A673 (cell line): Measurements from ENCODE around the gene CENPVL3. TPM values are rescaled to one million over a fixed set of nuclear protein-coding genes. Genes with fewer than 3 reads are reported as not detected.

ENCODE experiments used
- BruUV-seq: library from RNA; stranded (reverse); fragments of 400-500 nt; replicated peaks from 2 replicates; lab custom pipeline; 2021; lab: Mats Ljungman, UMichigan
- CTCF ChIA-PET: fragments of 300-600 bp; sonication (Branson Sonifier 250); formaldehyde crosslinking; loops from one replicate; lab custom pipeline; 2022; ENCODE audit warnings: antibody characterized with exemption; lab: Charles Lee
- POLR2A ChIA-PET: fragments of 300-600 bp; sonication (Branson Sonifier 250); formaldehyde crosslinking; loops from one replicate; lab custom pipeline; 2022; ENCODE audit warnings: antibody characterized with exemption; ENCODE audit not compliant: low non-redundant PET; lab: Charles Lee
- DNase-seq: peaks from one replicate; pipeline ENCODE4 v3.0.0-alpha.2; 2015; ENCODE audit warnings: low spot score
- H3K27ac ChIP-seq: fragments of 200-600 bp; sonication (generic); 2 replicates; pipeline ENCODE4 v1.5.1; 2016; ENCODE audit warnings: mixed run types, low read depth, mild to moderate bottlenecking, mixed read lengths, antibody characterized with exemption, low read length; ENCODE audit not compliant: poor library complexity, severe bottlenecking
- H3K27me3 ChIP-seq: fragments of 200-600 bp; sonication (generic); replicated peaks from 2 replicates; pipeline ENCODE4 v1.6.1; 2017; ENCODE audit warnings: mixed run types, low read depth, mild to moderate bottlenecking, mixed read lengths, antibody characterized with exemption, low read length; ENCODE audit not compliant: insufficient read depth, poor library complexity
- H3K36me3 ChIP-seq: fragments of 200-600 bp; sonication (generic); 2 replicates; pipeline ENCODE4 v1.6.1; 2016; ENCODE audit warnings: mixed run types, mild to moderate bottlenecking, mixed read lengths, antibody characterized with exemption, low read length; ENCODE audit not compliant: insufficient read depth, poor library complexity, severe bottlenecking
- H3K4me1 ChIP-seq: fragments of 200-600 bp; sonication (generic); 2 replicates; pipeline ENCODE4 v1.6.1; 2017; ENCODE audit warnings: mixed run types, mild to moderate bottlenecking, mixed read lengths, antibody characterized with exemption, low read length; ENCODE audit not compliant: insufficient read depth, poor library complexity, severe bottlenecking
- H3K4me3 ChIP-seq: fragments of 200-600 bp; sonication (generic); 2 replicates; pipeline ENCODE4 v1.5.1; 2016; ENCODE audit warnings: low read depth, mixed run types, mild to moderate bottlenecking, mixed read lengths, low read length; ENCODE audit not compliant: poor library complexity, severe bottlenecking
- H3K9me3 ChIP-seq: fragments of 200-600 bp; sonication (generic); 2 replicates; pipeline ENCODE4 v1.6.1; 2016; ENCODE audit warnings: mixed run types, low read depth, mild to moderate bottlenecking, mixed read lengths, antibody characterized with exemption, low read length; ENCODE audit not compliant: poor library complexity, severe bottlenecking
- EZH2 ChIP-seq: fragments of 200-600 bp; sonication (generic); IDR thresholded peaks from 2 replicates; pipeline ENCODE4 v1.6.1; 2017; ENCODE audit warnings: borderline replicate concordance, low read depth, mild to moderate bottlenecking, mixed read lengths, antibody characterized with exemption, low read length; ENCODE audit not compliant: poor library complexity, severe bottlenecking
- intact Hi-C: fragments of 100-400 bp; cut with micrococcal nuclease; formaldehyde crosslinking; loops from one replicate; pipeline ENCODE4 v1.10.0; 2022; ENCODE audit not compliant: unreplicated experiment
- total RNA-seq: library from RNA; stranded (reverse); gene quantifications from 2 replicates; pipeline ENCODE4 v1.2.3, GENCODE V29; 2021
- TF ChIP-seq, protein P1 (sequence below): fragments of 300-800, 200-600 bp; sonication (generic); conservative IDR thresholded peaks from 2 replicates; pipeline ENCODE4 v1.5.1; 2017; ENCODE audit warnings: low read depth, mild to moderate bottlenecking, antibody characterized with exemption, low read length, moderate library complexity, mixed read lengths

The CENPVL3 gene
- total RNA-seq, 1 experiment from 2014 or later: 20.8 TPM

DNA sequence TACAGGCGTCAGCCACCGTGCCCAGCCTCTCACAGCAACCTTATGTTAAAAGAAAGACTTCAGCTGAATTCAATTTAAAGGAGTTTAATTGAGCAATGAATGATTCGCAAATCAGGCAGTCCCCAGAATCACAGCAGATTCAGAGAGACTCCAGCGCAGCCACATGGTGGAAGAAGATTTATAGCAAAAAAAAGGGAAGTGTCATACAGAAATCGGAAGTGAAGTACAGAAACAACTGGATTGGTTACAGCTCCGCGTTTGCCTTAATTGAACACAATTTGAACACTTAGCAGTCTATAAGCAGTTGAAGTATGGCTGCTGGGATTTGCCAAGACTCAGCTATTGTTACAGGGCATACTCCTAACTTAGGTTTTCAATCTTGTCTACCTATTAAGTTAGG lies 19.8 kb downstream of the CENPVL3 start:
- intact Hi-C loops: no loop called here
- TF ChIP-seq, protein P1, sequence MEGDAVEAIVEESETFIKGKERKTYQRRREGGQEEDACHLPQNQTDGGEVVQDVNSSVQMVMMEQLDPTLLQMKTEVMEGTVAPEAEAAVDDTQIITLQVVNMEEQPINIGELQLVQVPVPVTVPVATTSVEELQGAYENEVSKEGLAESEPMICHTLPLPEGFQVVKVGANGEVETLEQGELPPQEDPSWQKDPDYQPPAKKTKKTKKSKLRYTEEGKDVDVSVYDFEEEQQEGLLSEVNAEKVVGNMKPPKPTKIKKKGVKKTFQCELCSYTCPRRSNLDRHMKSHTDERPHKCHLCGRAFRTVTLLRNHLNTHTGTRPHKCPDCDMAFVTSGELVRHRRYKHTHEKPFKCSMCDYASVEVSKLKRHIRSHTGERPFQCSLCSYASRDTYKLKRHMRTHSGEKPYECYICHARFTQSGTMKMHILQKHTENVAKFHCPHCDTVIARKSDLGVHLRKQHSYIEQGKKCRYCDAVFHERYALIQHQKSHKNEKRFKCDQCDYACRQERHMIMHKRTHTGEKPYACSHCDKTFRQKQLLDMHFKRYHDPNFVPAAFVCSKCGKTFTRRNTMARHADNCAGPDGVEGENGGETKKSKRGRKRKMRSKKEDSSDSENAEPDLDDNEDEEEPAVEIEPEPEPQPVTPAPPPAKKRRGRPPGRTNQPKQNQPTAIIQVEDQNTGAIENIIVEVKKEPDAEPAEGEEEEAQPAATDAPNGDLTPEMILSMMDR: no peak
- TF ChIP-seq EZH2: no peak
- no peaks in the 10 kb centered on the region for H3K27me3 ChIP-seq
- no peaks in the 10 kb centered on the region for H3K4me1 ChIP-seq
- no peak for DNase-seq
- H3K9me3 ChIP-seq: no peaks in the 10 kb centered on the region
- ChIA-PET CTCF (no interaction called here), POLR2A (no interaction called here)
- no peak overlapping the region for H3K27ac ChIP-seq
- no peak overlapping the region for H3K4me3 ChIP-seq
- no TSS peak for BruUV-seq
- H3K36me3 ChIP-seq: no peaks in the 10 kb centered on the region

DNA sequence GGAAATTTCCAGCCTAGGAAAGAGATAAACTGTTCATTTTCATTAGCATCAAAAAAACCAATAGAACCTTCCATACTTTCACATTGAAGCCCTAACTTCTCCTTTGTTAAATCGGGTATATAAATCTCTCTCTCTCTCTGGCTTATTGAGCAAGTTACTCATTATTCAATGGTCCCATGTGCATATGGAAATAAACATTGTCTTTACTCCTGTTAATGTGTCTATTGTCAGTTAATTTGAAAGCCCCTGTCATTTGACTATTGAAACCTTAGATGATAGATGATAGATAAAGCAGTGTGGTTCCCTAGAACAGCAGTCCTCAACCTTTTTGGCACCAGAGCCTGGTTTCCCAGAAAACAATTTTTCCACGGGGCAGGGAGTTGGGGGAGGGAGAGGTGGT lies 46.8 kb downstream of the CENPVL3 start:
- intact Hi-C loops: no loop called here
- Histone ChIP-seq H3K9me3 (no peaks in the 10 kb centered on the region), H3K4me1 (no peaks in the 10 kb centered on the region), H3K4me3 (no peak overlapping the region), H3K27me3 (no peaks in the 10 kb centered on the region), H3K36me3 (no peaks in the 10 kb centered on the region), H3K27ac (no peak overlapping the region)
- TF ChIP-seq, protein P1: no peak
- TF ChIP-seq EZH2: no peak
- BruUV-seq: no TSS peak
- CTCF ChIA-PET: no interaction called here
- POLR2A ChIA-PET: no interaction called here
- no peak for DNase-seq

DNA sequence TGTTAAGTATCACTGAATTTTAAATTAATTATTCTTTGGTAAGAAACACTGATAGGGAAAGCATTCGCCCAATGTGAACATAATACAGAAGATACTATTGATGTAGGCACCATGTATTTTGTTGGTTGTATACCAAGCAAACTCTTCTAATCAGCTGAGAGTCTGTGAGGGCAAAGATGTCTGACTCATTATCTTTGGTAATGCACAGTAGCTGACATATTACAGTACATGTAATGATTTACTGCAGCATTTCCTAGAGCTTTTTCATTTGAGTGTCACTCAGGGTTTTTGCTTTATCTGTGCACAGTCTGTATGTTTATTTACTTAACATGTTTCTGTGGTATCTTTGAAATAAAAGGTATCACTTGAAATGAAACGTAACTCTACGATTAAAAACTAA lies 49.2 kb downstream of the CENPVL3 start:
- H3K36me3 ChIP-seq: no peaks in the 10 kb centered on the region
- intact Hi-C loops: no loop called here
- no peak overlapping the region for H3K4me3 ChIP-seq
- H3K4me1 ChIP-seq: no peaks in the 10 kb centered on the region
- no TSS peak for BruUV-seq
- CTCF ChIA-PET: no interaction called here
- TF ChIP-seq, protein P1: no peak
- no peak for TF ChIP-seq EZH2
- POLR2A ChIA-PET: no interaction called here
- no peak for DNase-seq
- no peaks in the 10 kb centered on the region for H3K9me3 ChIP-seq
- H3K27me3 ChIP-seq: peaks cover 4% of the 10 kb centered on the region
- H3K27ac ChIP-seq: no peak overlapping the region
